ENCODE data around the gene SSH2.

Gene SSH2

DNA sequence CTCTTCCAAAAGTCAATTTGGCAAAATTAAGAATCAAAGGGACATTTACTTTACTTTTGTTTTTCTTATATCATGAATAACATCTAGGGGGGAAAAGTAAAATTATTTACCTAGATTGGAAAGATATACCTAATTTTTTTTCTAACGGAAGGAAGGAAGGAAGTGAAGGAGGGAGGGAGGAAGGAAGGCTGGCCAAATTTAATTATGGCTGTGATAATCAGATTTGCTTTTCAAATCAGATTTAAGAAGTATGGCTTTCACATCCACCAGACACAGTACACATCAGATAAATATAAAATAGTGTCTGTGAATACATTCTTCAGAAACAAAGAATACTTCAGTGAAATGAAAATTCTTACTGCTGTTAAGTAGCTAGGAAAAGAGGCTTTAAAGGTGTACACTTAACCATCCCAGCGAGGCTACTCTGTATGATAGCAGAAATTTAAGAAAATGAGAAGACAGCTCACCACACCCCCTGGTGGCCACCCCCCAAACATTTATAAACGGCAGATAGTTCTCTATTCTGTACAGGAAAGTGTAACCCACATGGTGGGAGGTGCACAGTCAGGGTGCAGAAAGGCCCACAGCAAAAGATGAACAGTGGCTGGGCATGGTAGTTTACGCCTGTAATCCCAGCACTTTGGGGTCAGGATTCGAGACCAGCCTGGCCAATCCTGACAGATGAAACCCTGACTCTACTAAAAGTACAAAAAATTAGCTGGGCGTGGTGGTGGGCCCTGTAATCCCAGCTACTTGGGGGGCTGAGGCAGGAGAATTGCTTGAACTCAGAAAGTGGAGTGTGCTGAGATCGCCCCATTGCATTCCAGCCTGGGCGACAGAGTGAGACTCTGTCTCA lies 150.8 kb downstream of the SSH2 start:
- Histone ChIP-seq H3K27ac (ENCODE audit: low read length) (no peak overlapping the region), H2AFZ (ENCODE audit: low read depth, low read length) (no peak overlapping the region), H3K4me3 (ENCODE audit: low read length) (no peak overlapping the region), H3K36me3 (replicated peaks; ENCODE audit: low read depth, low read length) (no peaks in the 10 kb centered on the region), H4K20me1 (ENCODE audit: insufficient read depth, low read length) (no peaks in the 10 kb centered on the region), H3K4me2 (ENCODE audit: low read length) (peak overlapping the region; percentile 48), H3K27me3 (ENCODE audit: low read depth, low read length) (no peaks in the 10 kb centered on the region), H3K9me3 (ENCODE audit: insufficient read depth, low read length) (no peaks in the 10 kb centered on the region), H3K4me1 (ENCODE audit: low read length) (peaks cover 4% of the 10 kb centered on the region), H3K9ac (ENCODE audit: low read length) (no peak overlapping the region), H3K79me2 (ENCODE audit: low read length) (no peaks in the 10 kb centered on the region)
- TF ChIP-seq, protein P1, sequence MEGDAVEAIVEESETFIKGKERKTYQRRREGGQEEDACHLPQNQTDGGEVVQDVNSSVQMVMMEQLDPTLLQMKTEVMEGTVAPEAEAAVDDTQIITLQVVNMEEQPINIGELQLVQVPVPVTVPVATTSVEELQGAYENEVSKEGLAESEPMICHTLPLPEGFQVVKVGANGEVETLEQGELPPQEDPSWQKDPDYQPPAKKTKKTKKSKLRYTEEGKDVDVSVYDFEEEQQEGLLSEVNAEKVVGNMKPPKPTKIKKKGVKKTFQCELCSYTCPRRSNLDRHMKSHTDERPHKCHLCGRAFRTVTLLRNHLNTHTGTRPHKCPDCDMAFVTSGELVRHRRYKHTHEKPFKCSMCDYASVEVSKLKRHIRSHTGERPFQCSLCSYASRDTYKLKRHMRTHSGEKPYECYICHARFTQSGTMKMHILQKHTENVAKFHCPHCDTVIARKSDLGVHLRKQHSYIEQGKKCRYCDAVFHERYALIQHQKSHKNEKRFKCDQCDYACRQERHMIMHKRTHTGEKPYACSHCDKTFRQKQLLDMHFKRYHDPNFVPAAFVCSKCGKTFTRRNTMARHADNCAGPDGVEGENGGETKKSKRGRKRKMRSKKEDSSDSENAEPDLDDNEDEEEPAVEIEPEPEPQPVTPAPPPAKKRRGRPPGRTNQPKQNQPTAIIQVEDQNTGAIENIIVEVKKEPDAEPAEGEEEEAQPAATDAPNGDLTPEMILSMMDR (IDR thresholded peaks at IDR 0.05; ENCODE audit: low read depth, low read length): peak; percentile 86
- TF ChIP-seq EZH2phosphoT487 (IDR thresholded peaks at IDR 0.05; ENCODE audit: low read depth): no peak

DNA sequence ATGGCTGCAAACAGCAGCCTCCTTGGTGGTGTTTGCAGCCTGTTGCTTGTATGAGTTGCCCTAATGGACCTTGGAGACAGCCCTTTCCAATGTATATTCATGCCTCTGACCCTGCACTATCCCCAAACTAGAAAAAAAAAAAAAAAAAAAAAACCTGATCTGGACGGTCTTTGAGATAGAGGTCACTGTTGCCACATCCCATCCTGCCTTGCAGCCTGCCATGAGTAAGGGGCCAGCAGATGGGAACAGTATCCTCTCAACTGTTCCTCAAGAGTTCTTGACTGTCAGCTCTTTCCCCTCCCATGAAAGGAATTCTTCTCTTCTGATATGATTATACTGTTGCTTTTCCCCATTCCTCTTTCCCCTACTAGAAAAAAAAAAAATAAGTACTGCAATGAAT lies 152.4 kb downstream of the SSH2 start:
- Histone ChIP-seq H3K4me2 (ENCODE audit: low read length) (no peak overlapping the region), H4K20me1 (ENCODE audit: insufficient read depth, low read length) (no peaks in the 10 kb centered on the region), H3K4me3 (ENCODE audit: low read length) (no peak overlapping the region), H3K4me1 (ENCODE audit: low read length) (peaks cover 4% of the 10 kb centered on the region), H3K27ac (ENCODE audit: low read length) (no peak overlapping the region), H3K79me2 (ENCODE audit: low read length) (no peaks in the 10 kb centered on the region), H3K27me3 (ENCODE audit: low read depth, low read length) (no peaks in the 10 kb centered on the region), H3K9ac (ENCODE audit: low read length) (no peak overlapping the region), H3K36me3 (replicated peaks; ENCODE audit: low read depth, low read length) (no peaks in the 10 kb centered on the region), H2AFZ (ENCODE audit: low read depth, low read length) (no peak overlapping the region), H3K9me3 (ENCODE audit: insufficient read depth, low read length) (no peaks in the 10 kb centered on the region)
- TF ChIP-seq EZH2phosphoT487 (IDR thresholded peaks at IDR 0.05; ENCODE audit: low read depth): no peak

GRCh38 chr17:29776026-29776425 lies 154.0 kb downstream of the SSH2 start:
- H3K9ac ChIP-seq (ENCODE audit: low read length): no peak overlapping the region
- H3K27me3 ChIP-seq (ENCODE audit: low read depth, low read length): no peaks in the 10 kb centered on the region
- H4K20me1 ChIP-seq (ENCODE audit: insufficient read depth, low read length): no peaks in the 10 kb centered on the region; the same call in 1 of the 2 replicates
- H3K4me2 ChIP-seq (ENCODE audit: low read length): no peak overlapping the region
- peaks cover 17% of the 10 kb centered on the region for H3K4me1 ChIP-seq (ENCODE audit: low read length)
- no peaks in the 10 kb centered on the region for H3K9me3 ChIP-seq (ENCODE audit: insufficient read depth, low read length)
- H3K27ac ChIP-seq (ENCODE audit: low read length): no peak overlapping the region
- H3K36me3 ChIP-seq (replicated peaks; ENCODE audit: low read depth, low read length): no peaks in the 10 kb centered on the region
- H2AFZ ChIP-seq (ENCODE audit: low read depth, low read length): no peak overlapping the region
- TF ChIP-seq, protein P1 (IDR thresholded peaks at IDR 0.05; ENCODE audit: low read depth, low read length): no peak
- TF ChIP-seq EZH2phosphoT487 (IDR thresholded peaks at IDR 0.05; ENCODE audit: low read depth): no peak
- H3K79me2 ChIP-seq (ENCODE audit: low read length): no peaks in the 10 kb centered on the region
- no peak overlapping the region for H3K4me3 ChIP-seq (ENCODE audit: low read length)

DNA sequence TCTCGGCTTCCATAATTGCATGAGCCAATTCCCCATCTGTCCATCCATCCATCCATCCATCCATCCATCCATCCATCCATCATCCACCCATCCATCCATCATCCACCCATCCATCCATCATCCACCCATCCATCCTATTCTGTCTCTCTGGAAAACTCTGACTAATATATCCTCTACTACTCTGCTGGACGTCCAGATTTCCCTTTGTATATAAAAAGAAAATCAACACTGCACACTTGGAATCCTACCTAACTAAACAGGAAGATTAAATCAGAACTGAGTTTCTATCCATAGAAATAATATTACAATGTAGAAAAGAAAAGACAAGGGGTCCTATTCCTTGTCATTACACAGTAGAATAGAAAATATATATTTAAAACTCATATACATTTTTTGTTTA lies 157.0 kb downstream of the SSH2 start:
- Histone ChIP-seq H3K27me3 (ENCODE audit: low read depth, low read length) (no peaks in the 10 kb centered on the region), H3K4me3 (ENCODE audit: low read length) (no peak overlapping the region), H3K9ac (ENCODE audit: low read length) (no peak overlapping the region), H2AFZ (ENCODE audit: low read depth, low read length) (no peak overlapping the region), H3K9me3 (ENCODE audit: insufficient read depth, low read length) (no peaks in the 10 kb centered on the region), H3K4me1 (ENCODE audit: low read length) (peaks cover 13% of the 10 kb centered on the region), H3K27ac (ENCODE audit: low read length) (no peak overlapping the region), H3K4me2 (ENCODE audit: low read length) (no peak overlapping the region), H4K20me1 (ENCODE audit: insufficient read depth, low read length) (no peaks in the 10 kb centered on the region; the same call in 1 of the 2 replicates), H3K79me2 (ENCODE audit: low read length) (no peaks in the 10 kb centered on the region), H3K36me3 (replicated peaks; ENCODE audit: low read depth, low read length) (no peaks in the 10 kb centered on the region)
- no peak for TF ChIP-seq EZH2phosphoT487 (IDR thresholded peaks at IDR 0.05; ENCODE audit: low read depth)
- TF ChIP-seq, protein P1 (IDR thresholded peaks at IDR 0.05; ENCODE audit: low read depth, low read length): no peak

All from OCI-LY3 (cell line).